Large intestine (tissue), 3 donors: ENCODE data around the gene CABLES2. TPM values are rescaled to one million over a fixed set of nuclear protein-coding genes. Genes with fewer than 3 reads are reported as not detected.
"Not testable (repeated sequence)": the region's sequence is repeated elsewhere in the genome, so short reads cannot be mapped to it uniquely, and the experiment has no call there.

Experiments used
- DNase-seq, 2 donors: peaks; one replicate each; pipeline versions ENCODE4 v3.0.0 to v3.0.0-alpha.2; 2013
- H3K27ac ChIP-seq: one replicate; pipeline ENCODE4 v1.5.1; 2013; ENCODE audit warnings: low read length
- H3K27me3 ChIP-seq: 2 replicates; pipeline ENCODE4 v1.6.1; 2013; ENCODE audit warnings: low read length; ENCODE audit not compliant: control insufficient read depth, insufficient read depth
- H3K36me3 ChIP-seq: 2 replicates; pipeline ENCODE4 v1.6.1; 2013; ENCODE audit warnings: low read length; ENCODE audit not compliant: control insufficient read depth, insufficient read depth
- H3K4me1 ChIP-seq: one replicate; pipeline ENCODE4 v1.6.1; 2013; ENCODE audit warnings: low read length; ENCODE audit not compliant: control insufficient read depth, insufficient read depth
- H3K4me3 ChIP-seq: one replicate; pipeline ENCODE4 v1.5.1; 2013; ENCODE audit warnings: low read length
- H3K9me3 ChIP-seq: one replicate; pipeline ENCODE4 v1.6.1; 2013; ENCODE audit warnings: mild to moderate bottlenecking, low read depth, low read length, moderate library complexity; ENCODE audit not compliant: control insufficient read depth
- WGBS: methylation state at CpG from one replicate; pipeline ENCODE4 v1.1.5; 2013; ENCODE audit warnings: low lambda C conversion rate; ENCODE audit not compliant: insufficient coverage; 5-methylcytosine and 5-hydroxymethylcytosine counted together
- polyA plus RNA-seq: library from polyadenylated mRNA; unstranded; fragments of 120-200 nt; gene quantifications from one replicate; pipeline ENCODE4 v1.2.1, GENCODE V29; 2013

The CABLES2 gene
- polyA plus RNA-seq, 1 donor: 7.1 TPM

DNA sequence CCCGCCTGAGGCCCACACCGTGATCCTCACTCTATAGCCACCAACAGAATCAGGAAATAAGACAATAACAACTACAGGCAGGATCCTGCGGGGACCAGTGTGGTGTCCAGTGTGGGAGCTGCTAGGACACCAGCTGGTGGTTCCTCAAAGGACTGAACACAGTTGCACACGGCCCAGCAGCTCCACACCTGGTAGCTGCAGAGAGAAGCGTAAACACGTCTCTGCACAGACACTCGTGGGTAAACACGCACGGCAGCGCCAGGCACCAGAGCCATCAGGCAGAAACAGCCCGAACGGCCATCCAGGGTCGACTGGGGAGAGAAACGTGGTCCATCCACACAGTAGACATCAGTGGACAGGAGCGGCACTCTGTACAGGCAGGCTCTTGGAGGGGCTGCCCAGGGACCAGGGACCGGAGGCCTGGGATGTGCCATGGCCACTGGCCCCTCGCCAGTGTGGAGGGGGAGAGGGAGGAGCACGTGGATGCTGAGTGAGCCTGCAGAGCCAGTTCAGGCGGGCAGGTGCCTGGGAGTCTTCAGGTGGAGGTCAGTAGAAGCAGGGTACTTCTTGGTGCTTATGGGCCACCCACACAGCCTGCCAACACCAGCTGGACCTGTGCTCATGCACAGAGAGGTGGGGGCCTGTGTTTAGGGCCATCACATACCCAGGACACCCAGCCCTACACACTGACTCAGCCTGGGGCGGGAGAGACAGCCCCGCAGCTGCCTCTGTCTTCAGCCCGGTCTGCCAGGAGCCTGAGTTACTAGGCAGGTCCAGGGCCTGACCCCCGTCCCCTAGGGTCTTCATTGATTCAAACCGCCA is 32.5 kb downstream of the CABLES2 start:
- peak overlapping the region; percentile 20 for H3K27ac ChIP-seq
- no peak overlapping the region for H3K4me3 ChIP-seq
- no peaks in the 10 kb centered on the region for H3K27me3 ChIP-seq
- no peaks in the 10 kb centered on the region for H3K9me3 ChIP-seq
- no CpG with 5 or more reads among the region's 24 CpGs for WGBS
- H3K36me3 ChIP-seq: no peaks in the 10 kb centered on the region
- H3K4me1 ChIP-seq: peaks cover 51% of the 10 kb centered on the region
- DNase-seq: no peak

DNA sequence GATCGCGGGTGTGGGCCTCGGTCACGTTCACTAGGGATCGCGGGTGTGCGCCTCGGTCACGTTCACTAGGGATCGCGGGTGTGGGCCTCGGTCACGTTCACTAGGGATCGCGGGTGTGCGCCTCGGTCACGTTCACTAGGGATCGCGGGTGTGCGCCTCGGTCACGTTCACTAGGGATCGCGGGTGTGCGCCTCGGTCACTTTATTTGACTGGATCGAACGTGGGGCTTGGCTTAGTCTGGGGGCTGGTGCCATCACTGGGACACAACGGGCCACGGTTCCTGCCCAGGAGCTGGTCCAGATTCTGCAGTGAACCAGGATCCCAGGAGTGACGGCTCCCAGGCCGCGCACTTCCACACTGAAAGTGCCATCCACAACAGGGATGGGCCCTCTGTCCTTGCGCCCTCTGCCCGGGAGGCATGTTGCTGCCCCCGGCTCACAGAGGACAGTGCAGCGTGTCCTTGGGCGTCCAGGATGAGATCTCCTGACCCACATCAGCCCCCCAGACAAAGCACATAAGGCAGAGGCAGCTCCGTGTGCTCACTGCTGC is 33.4 kb downstream of the CABLES2 start:
- no CpG with 5 or more reads among the region's 40 CpGs for WGBS
- H3K27me3 ChIP-seq, H3K9me3 ChIP-seq, H3K36me3 ChIP-seq, DNase-seq, H3K4me3 ChIP-seq: not testable (repeated sequence)
- Histone ChIP-seq H3K4me1 (peaks cover 59% of the 10 kb centered on the region), H3K27ac (peak overlapping the region; percentile 20)

DNA sequence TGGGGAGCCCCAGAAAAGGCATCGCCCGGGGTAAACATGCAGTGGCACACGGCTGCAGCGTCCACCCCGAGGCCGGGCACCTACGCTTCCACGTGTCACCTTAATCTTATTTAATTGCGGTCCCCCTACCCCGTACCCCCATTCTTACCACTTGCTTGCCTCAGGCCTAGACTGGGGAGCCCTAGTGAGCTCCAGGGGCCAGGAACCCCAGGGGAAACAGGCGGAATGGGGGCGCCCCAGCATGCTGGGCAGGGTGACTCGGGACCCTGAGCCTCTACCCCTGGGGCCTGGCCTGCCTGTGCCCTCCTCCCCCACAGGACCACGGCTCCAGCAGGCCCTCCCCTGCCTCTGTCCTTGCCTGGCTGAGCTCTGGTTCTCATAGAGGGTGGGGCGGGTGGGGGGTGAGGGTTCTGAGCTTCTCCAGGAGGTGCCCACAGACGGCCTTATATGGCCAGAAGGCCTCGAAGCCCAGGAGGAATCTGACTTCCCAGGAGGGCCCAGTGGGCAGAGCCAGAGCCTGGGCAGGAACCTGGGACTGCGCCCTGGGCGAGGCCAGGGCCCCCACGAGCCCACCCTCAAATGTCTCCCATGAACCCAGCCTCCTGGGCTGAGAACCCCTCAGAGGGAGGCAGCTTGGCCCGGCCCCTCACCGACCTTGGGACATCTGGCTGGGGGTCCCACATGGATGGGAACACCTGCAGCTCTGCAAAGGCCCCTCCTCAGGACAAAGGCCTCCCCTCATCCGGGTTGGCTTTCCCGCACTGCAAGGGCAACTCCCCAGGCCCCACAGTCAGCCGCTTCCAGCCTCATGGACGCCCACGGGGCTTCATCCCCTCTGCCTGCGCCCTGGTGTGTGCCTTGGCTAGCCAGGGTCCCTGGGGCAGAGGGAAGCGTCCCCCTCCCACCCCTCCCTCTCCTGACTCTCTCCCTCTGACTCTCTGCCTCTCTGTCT is 34.8 kb downstream of the CABLES2 start:
- H3K27me3 ChIP-seq: peaks cover 17% of the 10 kb centered on the region
- WGBS: no CpG with 5 or more reads among the region's 29 CpGs
- H3K4me1 ChIP-seq: peaks cover 65% of the 10 kb centered on the region
- no peak overlapping the region for H3K4me3 ChIP-seq
- H3K36me3 ChIP-seq: no peaks in the 10 kb centered on the region
- H3K27ac ChIP-seq: no peak overlapping the region
- H3K9me3 ChIP-seq: peaks cover 3% of the 10 kb centered on the region
- DNase-seq: no peak

DNA sequence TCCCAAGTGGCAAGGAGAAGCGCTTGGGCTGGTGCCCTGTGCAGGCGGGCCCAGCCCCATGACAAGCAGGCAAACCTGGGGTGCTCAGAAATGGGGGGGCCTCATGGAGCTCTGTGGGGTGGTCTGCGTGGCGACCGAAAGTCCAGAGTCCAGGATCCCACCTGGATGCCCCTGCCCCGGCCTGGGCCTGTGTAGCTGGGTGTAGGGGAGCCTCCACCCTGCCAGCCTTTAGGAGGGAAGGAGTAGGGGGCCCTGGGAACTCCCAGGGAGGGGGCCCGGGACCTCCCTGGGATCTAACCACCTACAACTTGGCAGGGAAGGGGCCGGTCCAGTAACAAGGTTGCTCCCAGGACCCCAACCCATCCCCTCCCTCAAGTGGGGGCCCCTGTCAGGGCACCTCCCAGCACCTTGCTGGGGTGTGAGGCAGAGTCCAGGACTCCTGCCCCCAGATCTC is 35.5 kb downstream of the CABLES2 start:
- H3K9me3 ChIP-seq: peaks cover 3% of the 10 kb centered on the region
- H3K27me3 ChIP-seq: peaks cover 17% of the 10 kb centered on the region
- peaks cover 64% of the 10 kb centered on the region for H3K4me1 ChIP-seq
- H3K36me3 ChIP-seq: no peaks in the 10 kb centered on the region
- no peak overlapping the region for H3K4me3 ChIP-seq
- DNase-seq: no peak
- H3K27ac ChIP-seq: no peak overlapping the region
- no CpG with 5 or more reads among the region's 8 CpGs for WGBS

DNA sequence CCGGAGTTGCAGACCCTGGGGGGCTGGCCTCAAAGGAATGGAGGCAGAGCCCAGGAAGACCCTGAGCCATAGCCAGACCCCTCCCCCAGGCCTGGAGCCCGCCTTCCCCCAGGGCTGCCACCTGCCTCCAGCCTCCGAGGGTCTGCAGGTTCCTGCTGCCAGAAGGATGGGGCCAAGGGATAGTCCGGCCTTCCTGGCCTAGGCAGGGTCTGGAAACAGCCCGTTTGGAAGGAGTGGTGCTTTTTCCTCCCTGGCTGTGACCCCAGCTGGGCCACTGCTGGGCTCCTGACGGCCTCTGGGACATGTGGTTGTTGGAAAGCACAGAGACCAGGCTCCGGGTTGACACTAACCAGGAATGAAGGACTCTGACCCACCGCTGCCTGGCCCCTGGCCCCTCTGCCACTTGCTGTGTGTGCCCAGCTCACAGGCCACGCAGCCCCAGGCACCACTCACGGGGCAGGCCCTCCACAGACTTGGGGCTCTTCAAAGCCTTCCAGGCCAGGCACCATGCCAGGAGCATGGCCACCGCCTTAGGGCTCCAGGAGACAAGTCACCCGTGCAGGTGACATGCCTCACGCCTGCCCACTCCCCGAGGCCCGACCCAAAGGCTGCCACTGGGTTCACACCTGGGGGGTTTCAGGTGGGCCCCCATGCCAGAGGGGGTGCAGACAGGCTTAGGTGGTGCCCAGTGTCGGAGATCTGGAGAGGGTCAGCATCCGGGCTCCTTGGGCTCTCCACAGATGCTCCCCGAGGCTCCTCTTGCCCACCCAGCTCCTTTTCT is 36.1 kb downstream of the CABLES2 start:
- peaks cover 20% of the 10 kb centered on the region for H3K27me3 ChIP-seq
- peaks cover 62% of the 10 kb centered on the region for H3K4me1 ChIP-seq
- H3K36me3 ChIP-seq: no peaks in the 10 kb centered on the region
- peak overlapping the region; percentile 75 for H3K27ac ChIP-seq
- WGBS: no CpG with 5 or more reads among the region's 18 CpGs
- peaks cover 3% of the 10 kb centered on the region for H3K9me3 ChIP-seq
- H3K4me3 ChIP-seq: no peak overlapping the region
- DNase-seq: peak in 1 of 2 donors; percentile 69

DNA sequence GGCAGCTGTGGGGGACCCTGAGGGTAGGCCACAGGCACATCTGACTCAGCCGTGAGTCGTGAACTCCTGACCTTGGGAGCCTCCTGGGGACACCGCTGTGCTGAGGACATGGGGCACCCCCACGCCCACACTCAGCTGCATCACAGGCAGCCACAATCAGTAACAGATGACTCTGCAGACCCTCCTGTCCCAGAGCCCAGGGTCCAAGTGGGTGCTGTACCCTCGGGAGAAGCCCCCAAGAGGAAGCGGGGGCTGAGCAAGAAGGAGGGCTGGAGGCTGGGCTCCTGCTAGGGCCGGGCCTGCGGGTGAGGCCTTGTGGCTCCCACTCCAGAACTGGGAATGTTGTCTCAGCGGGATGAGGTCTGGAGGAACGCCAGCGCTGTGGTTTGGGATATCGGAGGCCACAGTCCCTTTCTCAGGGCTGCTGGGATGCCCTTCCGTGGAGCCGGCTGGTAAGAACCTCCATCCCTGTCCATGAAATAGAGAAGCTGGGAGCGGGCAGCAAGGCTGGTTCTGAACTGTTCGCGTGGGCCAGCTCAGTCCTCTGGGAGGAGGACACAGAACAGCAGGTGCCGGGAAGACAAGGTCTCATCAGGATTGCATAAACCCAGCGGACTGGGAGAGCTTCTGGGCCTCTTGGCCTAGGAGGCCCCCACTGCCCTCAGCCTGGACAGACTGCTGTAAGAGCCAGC is 36.8 kb downstream of the CABLES2 start:
- H3K4me1 ChIP-seq: peaks cover 63% of the 10 kb centered on the region
- no peak overlapping the region for H3K4me3 ChIP-seq
- H3K9me3 ChIP-seq: peaks cover 3% of the 10 kb centered on the region
- peak overlapping the region; percentile 75 for H3K27ac ChIP-seq
- peaks cover 21% of the 10 kb centered on the region for H3K27me3 ChIP-seq
- peak in 1 of 2 donors; percentile 55 for DNase-seq
- H3K36me3 ChIP-seq: no peaks in the 10 kb centered on the region
- WGBS: no CpG with 5 or more reads among the region's 19 CpGs

DNA sequence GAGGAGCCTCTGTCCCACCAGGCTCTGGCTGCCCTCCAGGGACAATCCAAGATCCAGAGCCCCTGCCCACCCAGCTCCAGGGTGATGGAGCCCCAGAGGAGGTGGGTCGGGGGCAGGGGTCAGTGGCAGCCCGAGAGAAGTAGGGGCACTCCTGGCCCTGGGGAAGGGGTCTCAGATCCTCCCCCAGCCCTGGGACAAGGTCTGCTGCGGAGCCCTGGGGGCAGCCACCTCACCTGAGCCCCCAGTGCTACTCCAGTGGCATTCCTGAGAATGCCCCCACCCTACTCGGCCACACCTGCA is 37.3 kb downstream of the CABLES2 start:
- WGBS: no CpG with 5 or more reads among the region's 4 CpGs
- Histone ChIP-seq H3K36me3 (no peaks in the 10 kb centered on the region), H3K27ac (peak overlapping the region; percentile 75), H3K4me1 (peaks cover 62% of the 10 kb centered on the region), H3K9me3 (peaks cover 3% of the 10 kb centered on the region), H3K27me3 (peaks cover 21% of the 10 kb centered on the region), H3K4me3 (no peak overlapping the region)
- no peak for DNase-seq

DNA sequence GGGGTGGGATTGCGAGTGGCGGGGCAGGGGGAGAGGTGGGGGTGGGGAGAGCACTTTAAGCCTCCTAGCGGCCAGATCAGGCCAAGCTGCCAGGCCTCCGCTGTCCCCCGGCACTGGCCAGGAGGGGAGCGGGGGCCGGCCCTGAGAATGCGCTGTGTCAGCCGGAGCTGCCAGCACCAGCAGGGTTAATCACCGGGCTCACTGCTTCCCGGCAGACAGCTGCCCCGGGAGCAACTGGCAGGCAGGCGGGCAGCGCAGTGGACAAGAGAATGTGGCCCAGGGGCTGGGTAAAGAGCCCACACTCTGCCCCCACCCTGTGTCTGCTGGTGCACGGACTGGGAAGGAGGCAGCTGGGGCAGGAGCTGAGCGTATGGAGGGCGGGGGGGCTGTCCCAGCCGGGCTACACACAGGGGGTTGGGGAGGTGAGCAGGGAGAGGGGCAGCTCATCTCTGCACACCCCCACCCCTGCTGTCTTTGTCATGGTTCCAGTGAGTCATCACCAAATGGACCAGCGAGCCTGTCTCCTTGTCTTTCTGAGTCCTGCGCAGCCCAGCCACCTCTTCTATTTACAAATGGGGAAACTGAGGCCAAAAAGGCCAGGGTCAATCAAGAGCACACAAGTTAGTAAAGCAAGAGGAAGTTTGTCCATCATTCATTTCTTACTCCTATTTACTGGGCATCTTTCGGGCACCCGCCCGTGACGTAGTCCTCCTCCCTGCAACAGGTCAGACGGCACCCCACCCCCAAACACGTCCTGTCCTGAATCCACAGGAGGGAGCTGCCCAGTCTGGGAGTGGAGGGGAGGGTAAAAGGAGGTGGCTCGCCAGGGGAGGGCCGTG is 37.9 kb downstream of the CABLES2 start:
- H3K36me3 ChIP-seq: no peaks in the 10 kb centered on the region
- no CpG with 5 or more reads among the region's 28 CpGs for WGBS
- no peak for DNase-seq
- H3K27ac ChIP-seq: peak overlapping the region; percentile 75
- H3K27me3 ChIP-seq: peaks cover 21% of the 10 kb centered on the region
- H3K9me3 ChIP-seq: peaks cover 3% of the 10 kb centered on the region
- peak overlapping the region; percentile 13 for H3K4me3 ChIP-seq
- H3K4me1 ChIP-seq: peaks cover 68% of the 10 kb centered on the region

DNA sequence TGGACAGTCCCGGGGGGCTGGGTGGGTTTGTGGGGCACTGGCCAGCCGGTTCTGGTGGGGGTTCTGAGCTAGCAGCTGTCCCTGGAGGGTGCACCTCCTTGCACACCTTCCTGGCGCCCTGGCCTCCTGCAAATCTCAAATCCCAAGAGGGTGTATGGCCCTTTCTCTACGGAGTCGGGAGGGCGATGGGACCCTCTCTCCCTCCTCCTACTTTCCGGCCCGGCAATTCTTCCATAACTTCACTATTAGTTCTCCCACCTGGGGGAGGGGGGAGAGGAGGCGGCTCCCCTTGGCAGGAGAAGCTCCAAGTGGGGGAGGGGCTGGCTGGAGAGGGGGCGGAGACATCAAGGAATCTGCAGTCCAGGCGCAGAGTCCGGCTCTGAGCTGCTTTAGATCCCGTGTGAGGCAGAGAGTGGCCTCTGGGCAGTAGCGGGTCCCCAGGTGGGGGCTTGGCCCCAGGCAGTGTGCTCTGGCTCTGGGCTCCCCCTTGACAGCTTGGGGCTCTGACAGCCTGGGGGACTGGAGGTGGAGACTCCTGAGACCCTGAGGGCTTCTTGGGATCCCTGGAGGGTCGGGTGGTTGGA is 38.6 kb downstream of the CABLES2 start:
- H3K27ac ChIP-seq: peak overlapping the region; percentile 56
- WGBS: no CpG with 5 or more reads among the region's 15 CpGs
- H3K27me3 ChIP-seq: peaks cover 21% of the 10 kb centered on the region
- peak overlapping the region; percentile 13 for H3K4me3 ChIP-seq
- DNase-seq: peak in 1 of 2 donors; percentile 67
- no peaks in the 10 kb centered on the region for H3K36me3 ChIP-seq
- peaks cover 74% of the 10 kb centered on the region for H3K4me1 ChIP-seq
- H3K9me3 ChIP-seq: peaks cover 3% of the 10 kb centered on the region
